AG10803 (cell line): Measurements from ENCODE around the gene IL18R1.

Source experiments
- DNase-seq: peaks from one replicate; pipeline ENCODE4 v3.0.0; 2010; ENCODE audit warnings: low read depth
- H3K4me3 ChIP-seq: 2 replicates; pipeline ENCODE4 v1.5.1; 2011; ENCODE audit warnings: mild to moderate bottlenecking, low read length, control low read depth
- TF ChIP-seq, protein P1 (sequence below): conservative IDR thresholded peaks from 2 replicates; pipeline ENCODE4 v1.5.1; 2011; ENCODE audit warnings: mild to moderate bottlenecking, low read length, control low read depth, inconsistent platforms

The IL18R1 gene

DNA sequence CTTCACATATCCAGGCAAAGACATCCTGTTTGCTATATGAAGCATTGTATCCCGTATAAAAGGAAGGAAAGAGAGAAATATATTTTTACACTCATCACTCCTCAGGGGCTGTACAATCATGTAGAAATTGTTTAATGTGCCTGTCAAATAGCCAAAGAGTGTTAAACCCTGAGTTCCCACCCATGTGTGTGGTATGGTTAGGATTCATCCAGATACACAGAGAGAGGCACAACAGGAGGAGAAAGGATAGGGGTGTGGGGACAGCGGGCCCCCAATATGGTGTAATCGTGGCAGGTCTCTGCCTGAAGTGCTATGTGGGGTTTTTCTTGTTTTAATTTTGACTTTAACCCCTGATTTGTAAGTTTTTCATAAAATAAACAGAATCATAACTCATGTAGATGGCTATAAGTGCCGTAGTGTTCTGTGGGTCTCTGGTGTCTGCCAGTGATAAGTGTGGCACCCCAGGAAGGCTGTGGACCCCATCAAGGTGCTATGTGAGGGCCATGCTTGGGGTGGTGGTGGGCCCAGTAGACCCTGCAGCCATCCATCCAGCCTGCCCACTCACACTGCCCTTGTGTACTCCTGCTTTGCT lies 10.2 kb upstream of the IL18R1 start:
- TF ChIP-seq, protein P1, sequence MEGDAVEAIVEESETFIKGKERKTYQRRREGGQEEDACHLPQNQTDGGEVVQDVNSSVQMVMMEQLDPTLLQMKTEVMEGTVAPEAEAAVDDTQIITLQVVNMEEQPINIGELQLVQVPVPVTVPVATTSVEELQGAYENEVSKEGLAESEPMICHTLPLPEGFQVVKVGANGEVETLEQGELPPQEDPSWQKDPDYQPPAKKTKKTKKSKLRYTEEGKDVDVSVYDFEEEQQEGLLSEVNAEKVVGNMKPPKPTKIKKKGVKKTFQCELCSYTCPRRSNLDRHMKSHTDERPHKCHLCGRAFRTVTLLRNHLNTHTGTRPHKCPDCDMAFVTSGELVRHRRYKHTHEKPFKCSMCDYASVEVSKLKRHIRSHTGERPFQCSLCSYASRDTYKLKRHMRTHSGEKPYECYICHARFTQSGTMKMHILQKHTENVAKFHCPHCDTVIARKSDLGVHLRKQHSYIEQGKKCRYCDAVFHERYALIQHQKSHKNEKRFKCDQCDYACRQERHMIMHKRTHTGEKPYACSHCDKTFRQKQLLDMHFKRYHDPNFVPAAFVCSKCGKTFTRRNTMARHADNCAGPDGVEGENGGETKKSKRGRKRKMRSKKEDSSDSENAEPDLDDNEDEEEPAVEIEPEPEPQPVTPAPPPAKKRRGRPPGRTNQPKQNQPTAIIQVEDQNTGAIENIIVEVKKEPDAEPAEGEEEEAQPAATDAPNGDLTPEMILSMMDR: no peak
- no peak for DNase-seq
- H3K4me3 ChIP-seq: no peak overlapping the region

DNA sequence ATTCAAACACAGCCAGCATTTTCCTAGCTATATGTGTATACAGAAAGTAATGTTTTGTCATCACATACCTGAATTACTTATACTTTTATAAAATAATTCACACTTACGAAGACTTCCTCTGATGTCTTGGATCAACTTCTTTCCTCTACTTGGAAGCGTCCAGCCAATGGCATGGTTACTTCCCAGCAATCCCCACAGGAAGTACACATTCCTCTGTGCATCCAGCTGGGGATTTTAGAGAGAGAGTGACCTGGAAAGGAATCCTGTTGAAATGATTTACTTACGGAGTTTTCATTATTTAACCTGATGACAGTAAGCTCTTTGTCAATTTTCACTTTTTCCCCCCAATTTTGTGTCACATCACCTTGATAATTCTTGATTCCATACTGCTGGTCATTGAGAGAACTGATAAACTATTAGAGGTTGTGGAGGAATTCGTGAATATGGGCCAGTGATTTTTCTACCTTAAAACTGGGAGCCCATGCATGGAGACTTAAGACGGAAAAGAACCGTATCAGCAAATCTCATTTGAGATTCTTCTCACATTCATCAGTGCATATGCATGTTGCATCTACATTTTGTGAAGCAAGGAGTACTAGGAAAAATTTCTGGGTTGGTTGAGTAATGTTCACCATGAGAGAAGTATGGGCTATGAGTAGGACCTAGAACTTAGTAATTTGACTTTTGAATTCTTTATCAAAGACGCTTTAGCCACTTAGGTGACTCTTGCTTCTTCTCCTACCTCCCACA lies 9.0 kb upstream of the IL18R1 start:
- no peak for DNase-seq
- H3K4me3 ChIP-seq: no peak overlapping the region
- TF ChIP-seq, protein P1: no peak

DNA sequence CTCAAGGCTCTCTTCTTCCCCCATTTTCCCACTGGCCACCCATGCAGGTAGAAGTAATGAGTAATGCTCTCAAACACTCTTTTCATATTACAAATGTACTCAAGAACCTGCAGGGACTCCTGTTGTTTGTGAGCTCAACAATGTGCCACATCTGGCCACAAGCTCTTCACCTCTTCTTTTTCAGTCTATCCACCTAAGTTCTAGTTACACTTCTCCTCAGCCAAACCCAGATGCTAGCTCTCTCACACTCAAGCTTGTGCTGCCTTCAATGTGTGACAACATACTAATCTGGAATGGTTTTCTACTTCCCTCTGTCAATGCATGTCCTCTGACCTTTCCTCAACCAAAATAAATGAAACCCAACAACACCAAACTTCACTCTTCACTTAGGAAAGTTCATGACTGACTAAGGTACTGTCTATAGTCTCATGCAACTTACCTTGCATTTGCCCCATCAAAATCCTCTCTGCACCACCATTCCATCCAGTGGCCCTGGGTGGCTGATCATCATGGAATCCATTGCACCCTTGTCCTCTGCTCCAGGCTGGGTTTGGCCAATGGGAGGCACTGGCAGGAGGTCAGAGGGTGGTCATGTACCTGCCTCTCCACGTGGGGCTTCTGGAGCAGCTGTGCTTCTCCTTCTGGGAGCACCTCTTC lies 5.3 kb upstream of the IL18R1 start:
- no peak for DNase-seq
- TF ChIP-seq, protein P1: no peak

DNA sequence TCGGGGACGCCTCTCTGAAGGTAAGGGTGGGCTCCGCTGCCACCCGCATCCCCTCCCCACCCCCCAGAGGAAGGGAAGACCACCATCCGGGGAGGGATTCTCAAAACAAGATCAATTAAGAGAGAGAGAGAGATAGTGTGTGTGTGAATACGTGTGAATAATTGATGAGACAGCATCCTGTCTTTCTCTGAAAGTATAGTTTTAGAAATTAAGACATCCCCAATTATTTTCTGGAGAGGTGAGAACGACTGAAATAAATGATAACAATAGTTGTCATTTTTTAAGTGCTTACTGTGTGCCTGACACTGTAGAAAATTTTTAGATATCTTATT lies 751 bp downstream of the IL18R1 start:
- TF ChIP-seq, protein P1: no peak
- H3K4me3 ChIP-seq: peak overlapping the region; percentile 67
- no peak for DNase-seq

More for the DNA sequence above, 5.3 kb upstream of the IL18R1 start:
- no peak overlapping the region for H3K4me3 ChIP-seq

DNA sequence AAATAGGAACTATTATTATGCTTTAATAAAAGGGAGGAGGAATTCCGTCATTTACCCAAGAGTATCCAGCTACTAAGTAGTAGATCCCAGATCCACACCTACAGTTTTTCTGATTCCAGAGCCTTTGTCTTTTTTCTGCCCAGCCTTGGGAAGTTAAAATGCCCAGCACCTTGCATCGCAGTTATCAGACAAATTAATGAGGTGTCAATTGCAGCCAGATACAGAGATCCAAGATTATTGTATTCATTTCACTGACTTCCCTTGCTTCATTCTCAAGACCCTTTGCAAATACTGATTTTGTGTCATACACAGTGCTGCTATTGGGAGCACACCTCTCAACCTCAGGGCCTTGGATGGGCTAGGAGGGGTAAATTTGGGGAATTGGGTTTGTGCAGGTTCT lies 1.1 kb downstream of the IL18R1 start:
- no peak overlapping the region for H3K4me3 ChIP-seq
- DNase-seq: no peak
- TF ChIP-seq, protein P1: no peak

DNA sequence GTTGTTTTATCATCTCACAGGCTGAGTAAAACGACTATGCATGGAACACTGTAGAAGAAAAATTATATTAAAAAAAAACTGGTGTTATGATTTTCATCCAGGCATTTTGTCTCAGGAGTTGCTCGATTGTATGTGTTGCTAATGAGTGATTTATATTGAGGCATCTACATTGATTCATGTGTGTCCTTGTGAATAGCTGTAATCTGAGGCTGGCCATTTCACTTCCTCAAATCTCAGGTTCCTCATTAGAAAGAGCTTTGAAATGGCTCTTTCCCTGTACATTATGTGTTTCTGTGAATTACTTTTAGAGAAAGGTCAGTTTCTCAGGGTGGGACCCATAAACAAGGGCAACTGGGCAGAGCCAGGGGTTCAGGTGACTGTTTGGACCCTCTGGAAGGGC lies 2.3 kb downstream of the IL18R1 start:
- DNase-seq: no peak
- TF ChIP-seq, protein P1: no peak
- H3K4me3 ChIP-seq: no peak overlapping the region

DNA sequence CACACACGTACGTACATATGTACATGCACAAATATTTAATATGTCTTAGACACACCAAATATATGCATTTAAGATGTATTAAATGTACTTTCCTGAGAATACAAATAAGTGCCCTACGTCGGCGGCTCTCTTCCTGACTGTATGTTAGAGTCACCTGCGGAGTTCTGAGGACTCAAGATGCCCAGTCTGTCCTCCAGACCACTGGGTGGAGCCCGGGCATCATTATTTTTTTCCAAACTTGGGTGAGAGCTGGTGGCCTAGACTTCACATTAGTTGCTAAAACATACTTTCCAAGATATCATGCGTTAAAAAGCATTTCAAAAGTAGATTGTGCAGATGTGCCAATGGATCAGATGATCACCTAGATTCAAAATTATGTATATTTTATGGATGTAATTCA lies 2.9 kb downstream of the IL18R1 start:
- no peak overlapping the region for H3K4me3 ChIP-seq
- DNase-seq: no peak
- TF ChIP-seq, protein P1: no peak
